ENCODE measurements around the gene RPAP3.

DNA sequence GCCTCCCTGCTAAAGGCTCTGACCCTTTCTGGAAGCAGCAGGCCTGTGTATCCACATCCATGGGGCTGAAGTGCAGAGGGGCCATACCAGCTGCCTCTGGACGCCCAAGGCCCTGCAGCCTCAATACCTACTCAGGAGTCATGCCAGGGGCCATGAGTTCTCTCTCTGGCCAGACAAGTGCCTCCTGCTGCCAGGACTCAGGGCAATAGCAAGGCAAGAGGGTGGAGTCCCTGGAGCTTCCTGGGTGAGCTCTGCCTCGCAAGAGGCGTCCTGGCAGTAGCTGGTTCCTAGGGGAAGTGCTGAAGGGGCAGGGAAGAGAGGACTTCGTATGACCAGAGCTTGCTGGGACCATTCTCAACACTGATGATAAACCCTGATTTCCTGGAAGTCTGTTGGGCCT is 30.4 kb upstream of the RPAP3 start:
- TF ChIP-seq EZH2phosphoT487 (IDR thresholded peaks at IDR 0.05; ENCODE audit: unreplicated experiment) (no peak), EZH2 (IDR thresholded peaks at IDR 0.05; ENCODE audit: low read depth, unreplicated experiment) (no peak), POLR2AphosphoS5 (IDR thresholded peaks at IDR 0.05; ENCODE audit: low read depth) (no peak), NANOG (IDR thresholded peaks at IDR 0.05; ENCODE audit: borderline replicate concordance) (no peak), CREB1 (CRISPR knock-in tag; IDR thresholded peaks at IDR 0.05; ENCODE audit: low read depth) (no peak), ZNF114 (CRISPR knock-in tag; IDR thresholded peaks at IDR 0.05) (no peak), ZNF331 (CRISPR knock-in tag; IDR thresholded peaks at IDR 0.05; ENCODE audit: low read depth) (no peak), STAT1 (IDR thresholded peaks at IDR 0.05; ENCODE audit: unreplicated experiment) (no peak)
- TF ChIP-seq, protein P1, sequence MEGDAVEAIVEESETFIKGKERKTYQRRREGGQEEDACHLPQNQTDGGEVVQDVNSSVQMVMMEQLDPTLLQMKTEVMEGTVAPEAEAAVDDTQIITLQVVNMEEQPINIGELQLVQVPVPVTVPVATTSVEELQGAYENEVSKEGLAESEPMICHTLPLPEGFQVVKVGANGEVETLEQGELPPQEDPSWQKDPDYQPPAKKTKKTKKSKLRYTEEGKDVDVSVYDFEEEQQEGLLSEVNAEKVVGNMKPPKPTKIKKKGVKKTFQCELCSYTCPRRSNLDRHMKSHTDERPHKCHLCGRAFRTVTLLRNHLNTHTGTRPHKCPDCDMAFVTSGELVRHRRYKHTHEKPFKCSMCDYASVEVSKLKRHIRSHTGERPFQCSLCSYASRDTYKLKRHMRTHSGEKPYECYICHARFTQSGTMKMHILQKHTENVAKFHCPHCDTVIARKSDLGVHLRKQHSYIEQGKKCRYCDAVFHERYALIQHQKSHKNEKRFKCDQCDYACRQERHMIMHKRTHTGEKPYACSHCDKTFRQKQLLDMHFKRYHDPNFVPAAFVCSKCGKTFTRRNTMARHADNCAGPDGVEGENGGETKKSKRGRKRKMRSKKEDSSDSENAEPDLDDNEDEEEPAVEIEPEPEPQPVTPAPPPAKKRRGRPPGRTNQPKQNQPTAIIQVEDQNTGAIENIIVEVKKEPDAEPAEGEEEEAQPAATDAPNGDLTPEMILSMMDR (conservative IDR thresholded peaks at IDR 0.05; ENCODE audit: low read depth in 2 of 2), result no peak
- TF ChIP-seq, protein P2, sequence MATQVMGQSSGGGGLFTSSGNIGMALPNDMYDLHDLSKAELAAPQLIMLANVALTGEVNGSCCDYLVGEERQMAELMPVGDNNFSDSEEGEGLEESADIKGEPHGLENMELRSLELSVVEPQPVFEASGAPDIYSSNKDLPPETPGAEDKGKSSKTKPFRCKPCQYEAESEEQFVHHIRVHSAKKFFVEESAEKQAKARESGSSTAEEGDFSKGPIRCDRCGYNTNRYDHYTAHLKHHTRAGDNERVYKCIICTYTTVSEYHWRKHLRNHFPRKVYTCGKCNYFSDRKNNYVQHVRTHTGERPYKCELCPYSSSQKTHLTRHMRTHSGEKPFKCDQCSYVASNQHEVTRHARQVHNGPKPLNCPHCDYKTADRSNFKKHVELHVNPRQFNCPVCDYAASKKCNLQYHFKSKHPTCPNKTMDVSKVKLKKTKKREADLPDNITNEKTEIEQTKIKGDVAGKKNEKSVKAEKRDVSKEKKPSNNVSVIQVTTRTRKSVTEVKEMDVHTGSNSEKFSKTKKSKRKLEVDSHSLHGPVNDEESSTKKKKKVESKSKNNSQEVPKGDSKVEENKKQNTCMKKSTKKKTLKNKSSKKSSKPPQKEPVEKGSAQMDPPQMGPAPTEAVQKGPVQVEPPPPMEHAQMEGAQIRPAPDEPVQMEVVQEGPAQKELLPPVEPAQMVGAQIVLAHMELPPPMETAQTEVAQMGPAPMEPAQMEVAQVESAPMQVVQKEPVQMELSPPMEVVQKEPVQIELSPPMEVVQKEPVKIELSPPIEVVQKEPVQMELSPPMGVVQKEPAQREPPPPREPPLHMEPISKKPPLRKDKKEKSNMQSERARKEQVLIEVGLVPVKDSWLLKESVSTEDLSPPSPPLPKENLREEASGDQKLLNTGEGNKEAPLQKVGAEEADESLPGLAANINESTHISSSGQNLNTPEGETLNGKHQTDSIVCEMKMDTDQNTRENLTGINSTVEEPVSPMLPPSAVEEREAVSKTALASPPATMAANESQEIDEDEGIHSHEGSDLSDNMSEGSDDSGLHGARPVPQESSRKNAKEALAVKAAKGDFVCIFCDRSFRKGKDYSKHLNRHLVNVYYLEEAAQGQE (IDR thresholded peaks at IDR 0.05; ENCODE audit: unreplicated experiment), result no peak
- TF ChIP-seq, protein P3, sequence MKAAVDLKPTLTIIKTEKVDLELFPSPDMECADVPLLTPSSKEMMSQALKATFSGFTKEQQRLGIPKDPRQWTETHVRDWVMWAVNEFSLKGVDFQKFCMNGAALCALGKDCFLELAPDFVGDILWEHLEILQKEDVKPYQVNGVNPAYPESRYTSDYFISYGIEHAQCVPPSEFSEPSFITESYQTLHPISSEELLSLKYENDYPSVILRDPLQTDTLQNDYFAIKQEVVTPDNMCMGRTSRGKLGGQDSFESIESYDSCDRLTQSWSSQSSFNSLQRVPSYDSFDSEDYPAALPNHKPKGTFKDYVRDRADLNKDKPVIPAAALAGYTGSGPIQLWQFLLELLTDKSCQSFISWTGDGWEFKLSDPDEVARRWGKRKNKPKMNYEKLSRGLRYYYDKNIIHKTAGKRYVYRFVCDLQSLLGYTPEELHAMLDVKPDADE (IDR thresholded peaks at IDR 0.05), result no peak

All from GM23338 (cell line).